Fibroblast of skin of left quadriceps (primary cell): ENCODE measurements around the gene TMEM121.
"Not testable (repeated sequence)": the region's sequence is repeated elsewhere in the genome, so short reads cannot be mapped to it uniquely, and the experiment has no call there.

ENCODE experiments used
- DNase-seq, 2 experiments: peaks; one replicate each; pipeline ENCODE4 v3.0.0-alpha.2; 2013; ENCODE audit warnings: low read depth in 2 of 2

TMEM121 gene

GRCh38 chr14:105528586-105529318 lies 2.4 kb downstream of the TMEM121 start:
- no peak for DNase-seq

GRCh38 chr14:105529319-105529568 lies 2.9 kb downstream of the TMEM121 start:
- DNase-seq, result no peak

- DNase-seq, result no peak
These were observed 3.3 kb downstream of the TMEM121 start for GRCh38 chr14:105529569-105530284.

- no peak for DNase-seq
These were observed 4.1 kb downstream of the TMEM121 start for GRCh38 chr14:105530285-105531087.

- DNase-seq, result no peak
These were observed 4.9 kb downstream of the TMEM121 start for GRCh38 chr14:105531088-105531893.

- DNase-seq, result no peak
These were observed 5.7 kb downstream of the TMEM121 start for GRCh38 chr14:105531894-105532623.

- DNase-seq, result no peak
These were observed 6.4 kb downstream of the TMEM121 start for GRCh38 chr14:105532735-105533141.

- no peak for DNase-seq
These were observed 7.0 kb downstream of the TMEM121 start for GRCh38 chr14:105533391-105533790.

GRCh38 chr14:105533811-105534498 lies 7.6 kb downstream of the TMEM121 start:
- no peak for DNase-seq

GRCh38 chr14:105534586-105534985 lies 8.2 kb downstream of the TMEM121 start:
- no peak for DNase-seq

- no peak for DNase-seq
These were observed 9.7 kb downstream of the TMEM121 start for GRCh38 chr14:105536051-105536450.

GRCh38 chr14:105536691-105537579 lies 10.6 kb downstream of the TMEM121 start:
- DNase-seq, result no peak

- DNase-seq, result no peak
These were observed 11.4 kb downstream of the TMEM121 start for GRCh38 chr14:105537580-105538474.

GRCh38 chr14:105538481-105539049 lies 12.2 kb downstream of the TMEM121 start:
- DNase-seq, result no peak

- DNase-seq, result no peak
These were observed 14.4 kb downstream of the TMEM121 start for GRCh38 chr14:105540811-105541210.

- DNase-seq, result no peak
These were observed 15.0 kb downstream of the TMEM121 start for GRCh38 chr14:105541218-105541875.

GRCh38 chr14:105545676-105546075 lies 19.3 kb downstream of the TMEM121 start:
- not testable (repeated sequence) for DNase-seq

GRCh38 chr14:105546410-105546809 lies 20.0 kb downstream of the TMEM121 start:
- not testable (repeated sequence) for DNase-seq
